MCF 10A (cell line): ENCODE measurements around the gene AKR1C2. TPM values are rescaled to one million over a fixed set of nuclear protein-coding genes. Genes with fewer than 3 reads are reported as not detected.
A peak's percentile ranks its signal among the peaks of the same experiment; 100 is the strongest.

ENCODE experiments used
- BruUV-seq: library from RNA; stranded (reverse); fragments of 400-500 nt; replicated peaks from 2 replicates; lab custom pipeline; 2021; lab: Mats Ljungman, UMichigan
- CTCF ChIA-PET: fragments of 300-600 bp; sonication (Branson Sonifier 250); formaldehyde crosslinking; extraction: SDS; loops from one replicate; lab custom pipeline; 2021; ENCODE audit warnings: antibody characterized with exemption, inconsistent platforms; lab: Yijun Ruan, JAX
- POLR2A ChIA-PET: fragments of 300-600, 350-650 bp; sonication (Branson Sonifier 250); formaldehyde crosslinking; extraction: SDS; loops from one replicate; lab custom pipeline; 2020; ENCODE audit warnings: antibody characterized with exemption, inconsistent platforms; lab: Yijun Ruan, JAX
- DNase-seq: peaks from one replicate; pipeline ENCODE4 v3.0.0-alpha.2; 2018; ENCODE audit not compliant: unreplicated experiment
- H3K27ac Mint-ChIP-seq: one replicate; pipeline ENCODE4 v1.8.0; 2022; ENCODE audit warnings: mild to moderate bottlenecking, low read depth, mixed read lengths; ENCODE audit not compliant: unreplicated experiment
- H3K27me3 Mint-ChIP-seq: one replicate; pipeline ENCODE4 v1.8.0; 2022; ENCODE audit warnings: mixed read lengths; ENCODE audit not compliant: insufficient read depth, unreplicated experiment
- H3K36me3 Mint-ChIP-seq: one replicate; pipeline ENCODE4 v1.8.0; 2022; ENCODE audit warnings: mild to moderate bottlenecking, moderate library complexity, mixed read lengths; ENCODE audit not compliant: insufficient read depth, unreplicated experiment
- H3K4me1 Mint-ChIP-seq: one replicate; pipeline ENCODE4 v1.8.0; 2022; ENCODE audit warnings: mixed read lengths; ENCODE audit not compliant: insufficient read depth, unreplicated experiment
- H3K4me3 Mint-ChIP-seq: one replicate; pipeline ENCODE4 v1.8.0; 2022; ENCODE audit warnings: mild to moderate bottlenecking, moderate library complexity, mixed read lengths; ENCODE audit not compliant: unreplicated experiment
- H3K9me3 Mint-ChIP-seq: one replicate; pipeline ENCODE4 v1.8.0; 2022; ENCODE audit warnings: mixed read lengths; ENCODE audit not compliant: unreplicated experiment
- intact Hi-C: fragments of 100-400 bp; cut with micrococcal nuclease; formaldehyde crosslinking; loops from 2 replicates; pipeline ENCODE4 v1.14.1; 2022
- total RNA-seq: library from RNA; stranded (reverse); gene quantifications from 2 replicates; pipeline ENCODE4 v1.2.3, GENCODE V29; 2022
- TF ChIP-seq, protein P1 (sequence below): fragments of 200-600 bp; IDR thresholded peaks from one replicate; pipeline ENCODE4 v1.8.0; 2022; ENCODE audit warnings: antibody characterized with exemption, mild to moderate bottlenecking; ENCODE audit not compliant: unreplicated experiment

The AKR1C2 gene
- total RNA-seq, 1 experiment from 2014 or later: 19.7 TPM

DNA sequence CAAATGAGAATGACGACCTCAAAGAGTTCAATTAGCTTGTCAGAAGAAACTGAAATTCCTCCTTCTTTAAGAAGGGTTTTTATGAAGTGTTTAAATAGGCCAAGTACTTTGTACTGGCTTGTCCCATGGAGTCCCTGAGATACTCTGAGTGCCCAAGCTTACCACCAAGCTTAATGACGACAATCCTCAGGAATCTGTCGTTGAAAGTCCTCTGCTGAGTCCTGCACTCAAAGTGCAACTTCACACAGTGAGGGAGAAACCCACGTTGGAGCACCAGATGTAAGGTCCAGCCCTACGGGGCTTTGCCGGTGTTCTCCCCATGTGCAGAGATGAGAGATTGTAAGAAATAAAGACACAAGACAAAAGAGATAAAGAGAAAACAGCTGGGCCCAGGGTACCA is 42.8 kb upstream of the AKR1C2 start:
- Mint-ChIP-seq H3K9me3 (no peaks in the 10 kb centered on the region), H3K27ac (no peak overlapping the region), H3K36me3 (no peaks in the 10 kb centered on the region), H3K4me3 (no peak overlapping the region), H3K27me3 (no peaks in the 10 kb centered on the region), H3K4me1 (peaks cover 18% of the 10 kb centered on the region)
- ChIA-PET POLR2A (no interaction called here), CTCF (interaction anchor here (0.6 to 1.5 kb wide), 4 partner anchors 12 to 177 kb away, joined by 3 to 5 read pairs (median 4); no protein-coding TSS in a partner anchor)
- TF ChIP-seq, protein P1, sequence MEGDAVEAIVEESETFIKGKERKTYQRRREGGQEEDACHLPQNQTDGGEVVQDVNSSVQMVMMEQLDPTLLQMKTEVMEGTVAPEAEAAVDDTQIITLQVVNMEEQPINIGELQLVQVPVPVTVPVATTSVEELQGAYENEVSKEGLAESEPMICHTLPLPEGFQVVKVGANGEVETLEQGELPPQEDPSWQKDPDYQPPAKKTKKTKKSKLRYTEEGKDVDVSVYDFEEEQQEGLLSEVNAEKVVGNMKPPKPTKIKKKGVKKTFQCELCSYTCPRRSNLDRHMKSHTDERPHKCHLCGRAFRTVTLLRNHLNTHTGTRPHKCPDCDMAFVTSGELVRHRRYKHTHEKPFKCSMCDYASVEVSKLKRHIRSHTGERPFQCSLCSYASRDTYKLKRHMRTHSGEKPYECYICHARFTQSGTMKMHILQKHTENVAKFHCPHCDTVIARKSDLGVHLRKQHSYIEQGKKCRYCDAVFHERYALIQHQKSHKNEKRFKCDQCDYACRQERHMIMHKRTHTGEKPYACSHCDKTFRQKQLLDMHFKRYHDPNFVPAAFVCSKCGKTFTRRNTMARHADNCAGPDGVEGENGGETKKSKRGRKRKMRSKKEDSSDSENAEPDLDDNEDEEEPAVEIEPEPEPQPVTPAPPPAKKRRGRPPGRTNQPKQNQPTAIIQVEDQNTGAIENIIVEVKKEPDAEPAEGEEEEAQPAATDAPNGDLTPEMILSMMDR: no peak
- intact Hi-C loops: no loop called here
- DNase-seq: no peak
- no TSS peak for BruUV-seq

GRCh38 chr10:5045095-5045494 is 41.4 kb upstream of the AKR1C2 start:
- no peaks in the 10 kb centered on the region for H3K27me3 Mint-ChIP-seq
- intact Hi-C loops: no loop called here
- peaks cover 22% of the 10 kb centered on the region for H3K4me1 Mint-ChIP-seq
- no peaks in the 10 kb centered on the region for H3K36me3 Mint-ChIP-seq
- TF ChIP-seq, protein P1: no peak
- no peaks in the 10 kb centered on the region for H3K9me3 Mint-ChIP-seq
- BruUV-seq: no TSS peak
- no peak overlapping the region for H3K4me3 Mint-ChIP-seq
- POLR2A ChIA-PET: no interaction called here
- H3K27ac Mint-ChIP-seq: no peak overlapping the region
- no peak for DNase-seq
- CTCF ChIA-PET: no interaction called here

DNA sequence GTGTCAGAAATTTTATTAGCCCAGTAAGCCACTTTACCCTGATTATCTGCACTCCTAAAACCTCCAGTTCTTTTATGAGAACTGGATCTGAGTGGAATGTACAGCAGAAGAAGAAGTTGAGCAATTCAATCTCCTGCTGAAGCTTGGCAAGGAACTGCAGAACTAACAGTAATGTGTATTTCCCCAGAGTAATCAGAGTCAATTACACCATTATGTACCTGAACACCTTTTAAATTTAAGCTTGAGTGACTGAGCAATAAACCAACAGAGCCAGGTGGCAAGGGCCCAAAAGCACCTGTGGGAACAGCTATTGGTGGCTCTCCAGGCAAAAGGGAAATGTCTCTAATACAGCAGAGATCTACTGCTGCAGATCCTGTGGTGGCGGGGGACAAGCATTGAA is 40.1 kb upstream of the AKR1C2 start:
- H3K4me3 Mint-ChIP-seq: no peak overlapping the region
- no peak overlapping the region for H3K27ac Mint-ChIP-seq
- intact Hi-C loops: no loop called here
- no peaks in the 10 kb centered on the region for H3K9me3 Mint-ChIP-seq
- BruUV-seq: no TSS peak
- peak; percentile 73 for DNase-seq
- H3K36me3 Mint-ChIP-seq: no peaks in the 10 kb centered on the region
- H3K4me1 Mint-ChIP-seq: peaks cover 22% of the 10 kb centered on the region
- no peaks in the 10 kb centered on the region for H3K27me3 Mint-ChIP-seq
- TF ChIP-seq, protein P1: no peak
- CTCF ChIA-PET: interaction anchor here (0.7 to 1.0 kb wide), 3 partner anchors 9 to 240 kb away, joined by 3 to 4 read pairs (median 3); no protein-coding TSS in a partner anchor
- POLR2A ChIA-PET: interaction anchor here (0.6 to 1.5 kb wide), 9 partner anchors 9 to 1192 kb away, joined by 3 to 13 read pairs (median 3); partner anchors contain the start of gene AKR1C3

DNA sequence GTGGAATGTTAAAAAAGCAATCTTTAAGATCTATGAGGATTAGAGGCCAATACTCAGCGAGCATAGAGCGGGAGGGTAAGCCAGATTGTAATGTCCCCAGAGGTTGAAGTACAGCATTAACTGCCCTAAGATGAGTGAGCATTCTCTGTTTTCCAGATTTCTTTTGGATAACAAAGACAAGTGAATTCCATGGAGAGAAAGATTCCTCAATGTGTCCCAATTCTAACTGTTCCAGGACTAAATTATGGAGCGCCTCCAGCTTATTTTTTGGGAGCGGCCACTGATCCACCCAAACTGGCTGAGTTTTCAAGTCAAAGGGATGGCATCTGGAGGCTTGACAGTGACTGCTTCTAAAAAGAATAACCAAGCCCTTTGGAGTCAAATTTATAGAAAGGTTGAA is 39.3 kb upstream of the AKR1C2 start:
- Mint-ChIP-seq H3K4me1 (peaks cover 23% of the 10 kb centered on the region), H3K27me3 (no peaks in the 10 kb centered on the region), H3K27ac (no peak overlapping the region), H3K36me3 (no peaks in the 10 kb centered on the region), H3K4me3 (no peak overlapping the region), H3K9me3 (no peaks in the 10 kb centered on the region)
- TF ChIP-seq, protein P1: no peak
- DNase-seq: no peak
- CTCF ChIA-PET: no interaction called here
- no TSS peak for BruUV-seq
- intact Hi-C loops: no loop called here
- POLR2A ChIA-PET: interaction anchor here (1.3 kb wide), 1 partner anchor 10 kb away, joined by 4 read pairs; no protein-coding TSS in a partner anchor
